Measurements from ENCODE around the gene OR2A14.
"Not testable (repeated sequence)": the region's sequence is repeated elsewhere in the genome, so short reads cannot be mapped to it uniquely, and the experiment has no call there.

The OR2A14 gene

DNA sequence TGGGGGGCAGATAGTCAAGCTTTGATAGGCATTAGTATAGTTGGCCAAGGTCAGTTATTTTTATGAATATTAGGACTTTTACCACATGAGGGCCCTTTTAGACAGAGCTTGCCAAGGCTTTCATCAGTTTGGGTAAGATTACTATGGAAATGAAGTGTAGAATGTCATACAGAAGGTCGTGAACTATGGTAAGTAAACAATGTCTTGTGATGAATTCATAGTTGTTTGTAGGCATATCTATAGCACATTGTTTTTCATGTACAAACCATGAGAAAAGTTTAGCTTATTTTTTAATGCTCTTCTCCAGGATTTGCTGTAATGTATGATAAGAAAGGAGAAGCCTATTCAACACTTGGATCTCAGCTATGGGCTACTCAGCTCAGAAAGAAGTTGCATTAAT, 9.3 kb upstream of the OR2A14 start:
- Histone ChIP-seq H3K9ac (ENCODE audit: low read depth, low read length) (no peak overlapping the region), H3K27me3 (ENCODE audit: control insufficient read depth, insufficient read depth, low read length) (no peaks in the 10 kb centered on the region), H3K4me3 (ENCODE audit: low read depth, low read length) (no peak overlapping the region)

DNA sequence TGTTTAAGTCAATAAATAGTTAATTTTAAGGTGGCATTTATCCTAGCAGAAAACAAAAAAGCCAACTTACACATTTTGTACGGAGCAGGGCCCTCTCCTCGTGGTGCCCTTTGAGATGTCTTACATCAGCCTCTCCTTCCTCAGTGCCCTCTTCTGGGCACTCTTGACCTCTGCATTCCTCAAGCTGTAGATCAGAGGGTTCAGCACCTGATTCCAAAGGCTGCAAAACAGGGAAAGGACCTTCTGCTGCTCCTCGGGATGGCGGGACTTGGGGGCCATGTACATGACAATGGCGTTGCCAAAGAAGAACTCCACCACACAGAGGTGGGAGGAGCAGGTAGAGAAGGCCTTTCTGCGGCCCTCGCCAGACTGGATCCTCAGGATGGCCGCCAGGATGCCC, 4.6 kb upstream of the OR2A14 start:
- Histone ChIP-seq H3K4me3 (ENCODE audit: low read depth, low read length) (no peak overlapping the region), H3K27me3 (ENCODE audit: control insufficient read depth, insufficient read depth, low read length) (no peaks in the 10 kb centered on the region), H3K9me3 (ENCODE audit: control insufficient read depth, insufficient read depth, low read length) (no peaks in the 10 kb centered on the region), H3K9ac (ENCODE audit: low read depth, low read length) (no peak overlapping the region), H3K4me1 (ENCODE audit: control insufficient read depth, insufficient read depth, low read length) (no peaks in the 10 kb centered on the region), H3K36me3 (ENCODE audit: control insufficient read depth, insufficient read depth, low read length) (no peaks in the 10 kb centered on the region)

More for the DNA sequence above, 9.3 kb upstream of the OR2A14 start:
- Histone ChIP-seq H3K9me3 (ENCODE audit: control insufficient read depth, insufficient read depth, low read length) (no peaks in the 10 kb centered on the region), H3K4me1 (ENCODE audit: control insufficient read depth, insufficient read depth, low read length) (no peaks in the 10 kb centered on the region), H3K36me3 (ENCODE audit: control insufficient read depth, insufficient read depth, low read length) (no peaks in the 10 kb centered on the region)

DNA sequence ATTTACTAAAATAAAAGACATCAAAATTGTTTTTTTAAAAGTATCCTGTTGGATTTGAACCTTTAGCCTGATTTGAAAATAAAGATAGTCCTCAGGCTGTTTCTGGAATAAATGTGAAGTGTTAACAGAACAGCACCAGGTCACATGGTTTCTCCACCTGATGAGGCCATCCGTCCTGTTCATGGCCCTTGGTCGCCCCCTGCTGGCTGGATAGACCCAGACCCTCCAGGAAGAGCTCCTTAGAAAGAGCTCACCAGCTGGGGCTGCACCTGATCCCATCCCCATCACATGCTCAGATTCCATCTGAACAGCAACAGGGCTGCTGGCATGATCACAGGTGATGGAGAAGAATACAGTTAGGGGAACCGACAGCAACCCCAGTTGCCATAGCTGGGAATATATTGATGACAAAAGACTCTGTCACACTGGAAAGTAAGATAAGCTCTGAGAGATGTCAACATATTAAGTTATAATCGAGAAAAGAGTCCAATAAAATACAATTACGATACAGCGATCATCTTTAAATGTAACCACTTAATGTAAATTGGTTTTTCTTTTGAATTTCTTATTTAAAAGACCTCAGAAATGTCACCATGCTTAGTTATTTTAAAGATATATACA, 4.8 kb downstream of the OR2A14 start:
- no peaks in the 10 kb centered on the region for H3K4me1 ChIP-seq (ENCODE audit: control insufficient read depth, insufficient read depth, low read length)
- H3K27me3 ChIP-seq (ENCODE audit: control insufficient read depth, insufficient read depth, low read length) = no peaks in the 10 kb centered on the region
- no peaks in the 10 kb centered on the region for H3K9me3 ChIP-seq (ENCODE audit: control insufficient read depth, insufficient read depth, low read length)
- H3K4me3 ChIP-seq (ENCODE audit: low read depth, low read length) = no peak overlapping the region
- H3K36me3 ChIP-seq (ENCODE audit: control insufficient read depth, insufficient read depth, low read length) = no peaks in the 10 kb centered on the region
- H3K9ac ChIP-seq (ENCODE audit: low read depth, low read length) = no peak overlapping the region

DNA sequence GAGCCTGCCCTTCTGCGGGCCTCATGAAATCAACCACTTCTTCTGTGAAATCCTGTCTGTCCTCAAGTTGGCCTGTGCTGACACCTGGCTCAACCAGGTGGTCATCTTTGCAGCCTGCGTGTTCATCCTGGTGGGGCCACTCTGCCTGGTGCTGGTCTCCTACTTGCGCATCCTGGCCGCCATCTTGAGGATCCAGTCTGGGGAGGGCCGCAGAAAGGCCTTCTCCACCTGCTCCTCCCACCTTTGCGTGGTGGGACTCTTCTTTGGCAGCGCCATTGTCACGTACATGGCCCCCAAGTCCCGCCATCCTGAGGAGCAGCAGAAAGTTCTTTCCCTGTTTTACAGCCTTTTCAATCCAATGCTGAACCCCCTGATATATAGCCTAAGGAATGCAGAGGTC, 6.6 kb downstream of the OR2A14 start:
- not testable (repeated sequence) for H3K4me1 ChIP-seq (ENCODE audit: control insufficient read depth, insufficient read depth, low read length); H3K9ac ChIP-seq (ENCODE audit: low read depth, low read length); H3K27me3 ChIP-seq (ENCODE audit: control insufficient read depth, insufficient read depth, low read length); H3K4me3 ChIP-seq (ENCODE audit: low read depth, low read length); H3K36me3 ChIP-seq (ENCODE audit: control insufficient read depth, insufficient read depth, low read length); H3K9me3 ChIP-seq (ENCODE audit: control insufficient read depth, insufficient read depth, low read length)

DNA sequence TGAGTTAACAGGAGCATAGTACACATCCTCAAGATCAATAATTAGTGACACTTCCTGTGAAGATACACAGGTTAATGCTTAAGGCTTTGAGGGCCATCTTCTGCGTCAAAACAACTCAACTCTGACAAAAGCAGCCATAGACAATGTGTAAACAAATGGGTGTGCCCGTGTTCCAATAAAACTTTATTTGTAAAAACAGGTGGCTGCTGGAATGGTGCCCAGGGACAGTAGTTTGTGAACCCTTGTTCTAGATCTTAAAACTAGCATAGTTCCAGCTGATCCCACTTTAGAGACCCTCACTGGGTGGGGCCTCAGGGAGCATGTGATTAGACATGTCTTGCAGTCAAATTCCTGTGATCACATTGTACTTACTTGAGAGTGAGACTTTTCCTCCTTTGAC, 7.8 kb downstream of the OR2A14 start:
- no peak overlapping the region for H3K9ac ChIP-seq (ENCODE audit: low read depth, low read length)
- no peaks in the 10 kb centered on the region for H3K27me3 ChIP-seq (ENCODE audit: control insufficient read depth, insufficient read depth, low read length)
- H3K9me3 ChIP-seq (ENCODE audit: control insufficient read depth, insufficient read depth, low read length) = no peaks in the 10 kb centered on the region
- H3K36me3 ChIP-seq (ENCODE audit: control insufficient read depth, insufficient read depth, low read length) = no peaks in the 10 kb centered on the region
- H3K4me3 ChIP-seq (ENCODE audit: low read depth, low read length) = no peak overlapping the region
- H3K4me1 ChIP-seq (ENCODE audit: control insufficient read depth, insufficient read depth, low read length) = no peaks in the 10 kb centered on the region

DNA sequence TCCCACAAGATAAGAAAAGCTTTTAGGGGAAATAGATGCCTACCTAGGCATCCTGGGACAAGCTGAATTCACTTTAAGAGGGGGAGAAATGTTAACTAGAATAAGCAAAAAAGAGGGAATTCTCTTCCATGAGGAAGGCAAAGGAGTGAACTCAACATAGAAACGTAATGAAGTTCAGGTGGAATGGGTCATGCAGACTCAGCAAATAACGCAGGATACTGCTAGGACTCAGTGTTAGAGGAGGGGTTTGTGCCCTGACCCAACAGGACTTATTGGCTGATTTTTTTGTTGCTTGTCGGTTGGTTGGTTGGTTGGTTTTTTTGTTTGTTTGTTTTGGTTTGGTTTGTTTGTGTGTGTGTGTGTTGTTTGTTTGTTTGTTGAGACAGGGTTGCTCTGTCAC, 9.3 kb downstream of the OR2A14 start:
- H3K4me3 ChIP-seq (ENCODE audit: low read depth, low read length) = no peak overlapping the region
- no peaks in the 10 kb centered on the region for H3K4me1 ChIP-seq (ENCODE audit: control insufficient read depth, insufficient read depth, low read length)
- H3K27me3 ChIP-seq (ENCODE audit: control insufficient read depth, insufficient read depth, low read length) = no peaks in the 10 kb centered on the region
- no peaks in the 10 kb centered on the region for H3K36me3 ChIP-seq (ENCODE audit: control insufficient read depth, insufficient read depth, low read length)
- no peaks in the 10 kb centered on the region for H3K9me3 ChIP-seq (ENCODE audit: control insufficient read depth, insufficient read depth, low read length)
- no peak overlapping the region for H3K9ac ChIP-seq (ENCODE audit: low read depth, low read length)

DNA sequence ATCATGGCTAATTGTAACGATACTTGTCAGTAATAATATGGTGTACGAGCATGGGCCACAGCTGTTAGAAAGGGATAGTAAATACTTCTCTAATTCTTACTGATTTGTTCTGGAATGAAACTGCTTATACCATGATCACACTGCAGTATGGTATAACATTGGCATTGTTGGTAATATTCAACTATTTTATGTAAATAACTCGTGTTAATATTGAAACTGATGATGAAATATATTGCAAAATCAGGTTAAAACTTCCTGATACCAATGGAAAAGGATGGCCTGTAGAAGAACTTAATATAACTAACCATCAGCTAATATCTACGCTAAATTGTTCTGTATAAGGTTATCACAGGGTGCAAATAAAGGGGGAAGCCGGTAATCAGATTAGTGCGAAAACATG, 10.3 kb downstream of the OR2A14 start:
- Histone ChIP-seq H3K9ac (ENCODE audit: low read depth, low read length) (no peak overlapping the region), H3K4me1 (ENCODE audit: control insufficient read depth, insufficient read depth, low read length) (no peaks in the 10 kb centered on the region), H3K4me3 (ENCODE audit: low read depth, low read length) (no peak overlapping the region), H3K27me3 (ENCODE audit: control insufficient read depth, insufficient read depth, low read length) (no peaks in the 10 kb centered on the region), H3K36me3 (ENCODE audit: control insufficient read depth, insufficient read depth, low read length) (no peaks in the 10 kb centered on the region), H3K9me3 (ENCODE audit: control insufficient read depth, insufficient read depth, low read length) (no peaks in the 10 kb centered on the region)

DNA sequence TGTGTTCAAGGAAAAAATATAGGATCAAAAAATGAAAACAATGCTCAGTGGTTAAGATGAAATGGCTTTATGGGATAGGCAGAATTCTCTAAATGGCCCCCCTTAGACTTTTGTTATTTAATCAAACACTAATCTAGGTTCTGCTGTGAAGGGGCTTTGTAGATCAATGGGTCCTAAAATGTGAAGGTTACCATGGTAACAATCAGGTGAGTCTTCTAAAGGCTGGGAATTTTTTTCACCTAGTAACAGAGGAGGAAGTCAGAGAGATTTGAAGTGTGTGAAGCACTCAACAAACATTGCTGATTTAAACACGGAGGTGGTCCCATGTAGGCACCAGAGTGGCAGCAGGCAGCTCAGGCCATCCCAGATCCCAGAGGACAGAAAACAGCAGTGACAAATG, 11.1 kb downstream of the OR2A14 start:
- H3K4me1 ChIP-seq (ENCODE audit: control insufficient read depth, insufficient read depth, low read length) = no peaks in the 10 kb centered on the region
- H3K9ac ChIP-seq (ENCODE audit: low read depth, low read length) = no peak overlapping the region
- H3K27me3 ChIP-seq (ENCODE audit: control insufficient read depth, insufficient read depth, low read length) = no peaks in the 10 kb centered on the region
- H3K4me3 ChIP-seq (ENCODE audit: low read depth, low read length) = no peak overlapping the region
- no peaks in the 10 kb centered on the region for H3K36me3 ChIP-seq (ENCODE audit: control insufficient read depth, insufficient read depth, low read length)
- H3K9me3 ChIP-seq (ENCODE audit: control insufficient read depth, insufficient read depth, low read length) = no peaks in the 10 kb centered on the region

DNA sequence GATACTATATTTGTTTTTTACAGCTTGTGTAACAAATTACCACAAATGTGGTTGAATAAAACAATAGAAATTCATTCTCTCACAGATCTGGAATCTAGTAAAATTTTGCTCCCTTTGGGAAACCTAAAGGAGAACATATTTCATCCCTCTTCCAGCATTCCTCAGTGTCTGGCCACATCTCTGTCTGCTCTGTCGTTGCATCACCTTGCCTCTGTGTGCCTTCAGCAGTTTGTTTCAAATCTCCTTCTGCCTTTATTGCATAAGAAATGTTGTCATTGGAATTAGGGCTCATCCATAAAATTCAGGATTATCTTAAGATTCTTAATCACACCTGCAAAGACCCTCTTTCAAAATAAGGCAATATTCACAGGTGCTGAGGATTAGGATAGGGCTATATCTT, 14.5 kb downstream of the OR2A14 start:
- Histone ChIP-seq H3K4me3 (ENCODE audit: low read depth, low read length) (no peak overlapping the region), H3K9ac (ENCODE audit: low read depth, low read length) (no peak overlapping the region), H3K27me3 (ENCODE audit: control insufficient read depth, insufficient read depth, low read length) (no peaks in the 10 kb centered on the region), H3K36me3 (ENCODE audit: control insufficient read depth, insufficient read depth, low read length) (no peaks in the 10 kb centered on the region), H3K9me3 (ENCODE audit: control insufficient read depth, insufficient read depth, low read length) (no peaks in the 10 kb centered on the region), H3K4me1 (ENCODE audit: control insufficient read depth, insufficient read depth, low read length) (no peaks in the 10 kb centered on the region)

DNA sequence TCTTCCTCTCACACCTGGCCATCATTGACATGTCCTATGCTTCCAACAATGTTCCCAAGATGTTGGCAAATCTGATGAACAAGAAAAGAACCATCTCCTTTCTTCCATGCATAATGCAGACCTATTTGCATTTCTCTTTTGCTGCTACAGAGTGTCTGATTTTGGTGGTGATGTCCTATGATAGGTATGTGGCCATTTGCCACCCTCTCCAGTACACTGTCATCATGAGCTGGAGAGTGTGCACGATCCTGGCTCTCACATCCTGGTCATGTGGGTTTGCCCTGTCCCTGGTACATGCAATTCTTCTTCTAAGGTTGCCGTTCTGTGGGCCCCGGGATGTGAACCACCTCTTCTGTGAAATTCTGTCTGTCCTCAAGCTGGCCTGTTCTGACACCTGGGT, 19.2 kb downstream of the OR2A14 start:
- no peaks in the 10 kb centered on the region for H3K9me3 ChIP-seq (ENCODE audit: control insufficient read depth, insufficient read depth, low read length)
- no peak overlapping the region for H3K9ac ChIP-seq (ENCODE audit: low read depth, low read length)
- H3K27me3 ChIP-seq (ENCODE audit: control insufficient read depth, insufficient read depth, low read length) = no peaks in the 10 kb centered on the region
- H3K4me3 ChIP-seq (ENCODE audit: low read depth, low read length) = no peak overlapping the region
- H3K4me1 ChIP-seq (ENCODE audit: control insufficient read depth, insufficient read depth, low read length) = no peaks in the 10 kb centered on the region
- H3K36me3 ChIP-seq (ENCODE audit: control insufficient read depth, insufficient read depth, low read length) = no peaks in the 10 kb centered on the region

DNA sequence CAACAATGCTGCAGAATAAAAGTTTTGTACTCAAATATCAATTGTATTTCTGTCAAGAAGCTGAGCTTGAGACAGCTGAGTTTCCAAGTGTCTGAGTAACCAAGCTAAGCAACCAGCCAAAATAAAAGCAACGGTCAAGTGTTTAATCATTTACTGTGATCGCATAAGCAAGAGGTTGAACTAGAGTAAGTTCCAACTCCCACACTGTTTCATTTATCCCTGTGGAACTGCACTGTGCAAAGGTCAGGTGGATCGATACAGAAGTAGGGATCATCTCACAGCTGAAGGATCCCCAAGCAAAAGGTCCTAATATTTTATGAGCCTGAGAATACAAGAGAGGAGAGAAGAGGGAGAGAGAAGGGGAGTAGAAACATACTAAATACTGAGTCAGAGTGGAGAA, 21.4 kb downstream of the OR2A14 start:
- no peaks in the 10 kb centered on the region for H3K27me3 ChIP-seq (ENCODE audit: control insufficient read depth, insufficient read depth, low read length)
- no peaks in the 10 kb centered on the region for H3K9me3 ChIP-seq (ENCODE audit: control insufficient read depth, insufficient read depth, low read length)
- H3K4me1 ChIP-seq (ENCODE audit: control insufficient read depth, insufficient read depth, low read length) = no peaks in the 10 kb centered on the region
- no peaks in the 10 kb centered on the region for H3K36me3 ChIP-seq (ENCODE audit: control insufficient read depth, insufficient read depth, low read length)
- no peak overlapping the region for H3K9ac ChIP-seq (ENCODE audit: low read depth, low read length)
- H3K4me3 ChIP-seq (ENCODE audit: low read depth, low read length) = no peak overlapping the region

DNA sequence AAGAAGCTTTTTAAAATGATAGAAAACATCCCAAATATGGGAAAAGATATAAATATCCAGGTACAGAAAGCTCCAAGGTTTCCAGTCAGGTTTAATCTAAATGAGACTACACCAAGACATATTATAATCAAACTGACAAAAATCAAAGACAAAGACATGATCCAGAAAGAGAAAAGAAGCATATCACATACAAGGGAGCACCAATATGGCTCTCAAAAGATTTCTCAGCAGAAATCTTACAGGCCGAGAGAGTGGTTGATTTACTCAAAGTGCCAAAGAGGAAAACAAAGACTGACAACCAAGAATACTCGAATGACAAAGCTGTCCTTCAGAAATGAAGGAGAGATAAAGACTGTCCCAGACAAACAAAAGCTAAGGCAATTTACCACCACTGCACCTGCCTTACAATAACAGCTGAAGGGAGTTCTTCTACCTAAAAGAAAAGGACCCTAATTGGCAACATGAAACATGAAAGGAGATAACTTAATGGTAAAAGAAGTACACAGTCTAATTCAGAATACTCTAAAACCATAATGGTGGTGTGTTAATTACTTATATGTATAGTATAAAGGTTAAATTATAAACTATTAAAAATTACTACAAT, 25.4 kb downstream of the OR2A14 start:
- Histone ChIP-seq H3K9me3 (ENCODE audit: control insufficient read depth, insufficient read depth, low read length) (no peaks in the 10 kb centered on the region), H3K36me3 (ENCODE audit: control insufficient read depth, insufficient read depth, low read length) (no peaks in the 10 kb centered on the region), H3K27me3 (ENCODE audit: control insufficient read depth, insufficient read depth, low read length) (no peaks in the 10 kb centered on the region), H3K9ac (ENCODE audit: low read depth, low read length) (no peak overlapping the region), H3K4me3 (ENCODE audit: low read depth, low read length) (no peak overlapping the region), H3K4me1 (ENCODE audit: control insufficient read depth, insufficient read depth, low read length) (no peaks in the 10 kb centered on the region)

Data from iPS-15b (cell line).